Measurements from ENCODE around the gene PIK3AP1. TPM values are rescaled to one million over a fixed set of nuclear protein-coding genes. Genes with fewer than 3 reads are reported as not detected.
A peak's percentile ranks its signal among the peaks of the same experiment; 100 is the strongest.

PIK3AP1 gene
- total RNA-seq, 1 experiment from 2014 or later = 0.32 TPM

DNA sequence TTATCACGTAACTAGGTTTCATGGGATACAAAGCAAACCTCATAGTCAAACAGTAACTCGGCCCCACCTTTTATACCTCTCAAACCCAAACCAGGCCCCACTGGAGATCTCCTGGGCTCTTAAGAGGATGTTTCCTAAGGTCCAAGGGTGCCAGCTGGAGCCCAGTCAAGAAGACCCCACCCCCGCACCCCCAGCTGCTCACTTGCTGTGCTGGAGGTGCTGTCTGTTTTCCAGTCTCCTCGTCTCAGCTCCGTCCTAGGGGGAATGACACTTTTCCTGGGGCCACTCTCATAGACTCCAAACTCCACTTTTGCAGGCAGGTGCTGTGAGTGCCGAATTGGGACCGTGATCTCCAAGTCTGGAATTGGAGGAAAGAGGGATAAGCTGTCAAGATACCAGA, 110.8 kb downstream of the PIK3AP1 start:
- in situ Hi-C loops (cut with HindIII; ENCODE audit: low pct_unique_long_range_greater_than_20kb, low sequenced_read_pairs) = no loop called here
- no peak for DNase-seq (ENCODE audit: low read depth, low spot score)

- DNase-seq (ENCODE audit: low read depth, low spot score) = no peak
- in situ Hi-C loops (cut with HindIII; ENCODE audit: low pct_unique_long_range_greater_than_20kb, low sequenced_read_pairs) = no loop called here
These were observed 111.5 kb downstream of the PIK3AP1 start for GRCh38 chr10:96608805-96609204.

GRCh38 chr10:96608262-96608661, 112.1 kb downstream of the PIK3AP1 start:
- in situ Hi-C loops (cut with HindIII; ENCODE audit: low pct_unique_long_range_greater_than_20kb, low sequenced_read_pairs) = no loop called here
- DNase-seq (ENCODE audit: low read depth, low spot score) = no peak

DNA sequence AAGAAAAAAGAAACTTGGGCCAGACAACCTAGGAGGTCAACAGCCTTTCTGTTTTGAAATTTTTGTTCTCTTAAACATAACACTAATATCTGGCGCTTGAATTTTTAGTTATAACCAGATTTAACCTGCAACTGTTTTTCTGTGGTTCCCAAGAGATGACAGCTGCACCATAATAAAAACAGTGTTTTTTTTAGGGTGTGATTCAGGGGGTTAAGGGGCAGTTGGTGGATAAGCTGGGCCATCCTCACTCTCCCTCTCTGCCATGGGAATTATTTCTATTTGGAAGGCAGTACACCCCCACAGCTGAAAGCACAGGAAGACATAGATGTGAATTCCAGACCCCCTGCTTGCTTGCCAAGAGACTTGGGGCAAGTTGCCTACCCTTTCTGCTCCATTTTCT, 113.4 kb downstream of the PIK3AP1 start:
- in situ Hi-C loops (cut with HindIII; ENCODE audit: low pct_unique_long_range_greater_than_20kb, low sequenced_read_pairs) = no loop called here
- no peak for DNase-seq (ENCODE audit: low read depth, low spot score)

- in situ Hi-C loops (cut with HindIII; ENCODE audit: low pct_unique_long_range_greater_than_20kb, low sequenced_read_pairs) = no loop called here
- no peak for DNase-seq (ENCODE audit: low read depth, low spot score)
These were observed 114.1 kb downstream of the PIK3AP1 start for GRCh38 chr10:96606216-96606615.

DNA sequence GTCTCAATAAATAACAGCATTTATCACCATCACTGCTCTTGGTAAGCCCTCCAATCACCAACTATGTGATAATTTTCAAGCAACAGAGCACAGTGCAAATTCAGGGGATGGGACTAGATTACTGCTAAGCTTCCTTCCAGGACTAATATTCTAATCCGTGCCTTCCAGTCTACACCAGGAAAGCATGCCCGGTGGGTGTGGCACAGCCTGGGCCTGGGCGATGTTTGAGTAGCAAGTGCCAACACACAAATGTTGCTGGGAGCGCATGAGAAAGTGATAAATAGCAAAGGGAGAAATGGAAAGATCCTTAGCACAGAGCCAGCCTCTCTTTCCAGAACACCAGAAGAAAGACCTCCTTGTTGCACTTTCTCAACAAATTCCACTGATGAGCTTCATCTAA, 120.0 kb downstream of the PIK3AP1 start:
- no peak for DNase-seq (ENCODE audit: low read depth, low spot score)
- in situ Hi-C loops (cut with HindIII; ENCODE audit: low pct_unique_long_range_greater_than_20kb, low sequenced_read_pairs) = no loop called here

DNA sequence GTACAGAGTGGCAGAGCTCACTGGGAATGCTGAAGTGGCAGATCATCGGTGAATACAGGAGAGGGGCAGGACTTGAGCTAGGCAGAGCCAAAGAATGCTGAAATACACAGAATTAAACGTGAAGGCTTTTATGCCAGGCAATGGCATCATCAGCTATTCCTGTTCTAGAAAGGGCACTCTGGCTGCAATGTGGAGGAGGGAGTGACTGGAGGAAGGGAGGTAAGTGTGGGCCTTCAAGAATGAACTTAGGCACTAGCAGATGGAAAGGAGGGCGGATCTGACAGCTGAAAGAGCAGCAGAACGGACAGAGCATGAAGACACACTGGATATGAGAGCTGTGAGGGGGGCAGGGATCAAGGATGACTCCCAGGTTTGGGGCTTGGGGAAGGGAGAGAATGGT, 121.5 kb downstream of the PIK3AP1 start:
- in situ Hi-C loops (cut with HindIII; ENCODE audit: low pct_unique_long_range_greater_than_20kb, low sequenced_read_pairs) = no loop called here
- no peak for DNase-seq (ENCODE audit: low read depth, low spot score)

GRCh38 chr10:96596422-96597407, 123.6 kb downstream of the PIK3AP1 start:
- in situ Hi-C loops (cut with HindIII; ENCODE audit: low pct_unique_long_range_greater_than_20kb, low sequenced_read_pairs) = no loop called here
- no peak for DNase-seq (ENCODE audit: low read depth, low spot score)

GRCh38 chr10:96595741-96596140, 124.6 kb downstream of the PIK3AP1 start:
- in situ Hi-C loops (cut with HindIII; ENCODE audit: low pct_unique_long_range_greater_than_20kb, low sequenced_read_pairs) = no loop called here
- DNase-seq (ENCODE audit: low read depth, low spot score) = no peak

- in situ Hi-C loops (cut with HindIII; ENCODE audit: low pct_unique_long_range_greater_than_20kb, low sequenced_read_pairs) = no loop called here
- DNase-seq (ENCODE audit: low read depth, low spot score) = no peak
These were observed 128.4 kb downstream of the PIK3AP1 start for GRCh38 chr10:96591946-96592345.

DNA sequence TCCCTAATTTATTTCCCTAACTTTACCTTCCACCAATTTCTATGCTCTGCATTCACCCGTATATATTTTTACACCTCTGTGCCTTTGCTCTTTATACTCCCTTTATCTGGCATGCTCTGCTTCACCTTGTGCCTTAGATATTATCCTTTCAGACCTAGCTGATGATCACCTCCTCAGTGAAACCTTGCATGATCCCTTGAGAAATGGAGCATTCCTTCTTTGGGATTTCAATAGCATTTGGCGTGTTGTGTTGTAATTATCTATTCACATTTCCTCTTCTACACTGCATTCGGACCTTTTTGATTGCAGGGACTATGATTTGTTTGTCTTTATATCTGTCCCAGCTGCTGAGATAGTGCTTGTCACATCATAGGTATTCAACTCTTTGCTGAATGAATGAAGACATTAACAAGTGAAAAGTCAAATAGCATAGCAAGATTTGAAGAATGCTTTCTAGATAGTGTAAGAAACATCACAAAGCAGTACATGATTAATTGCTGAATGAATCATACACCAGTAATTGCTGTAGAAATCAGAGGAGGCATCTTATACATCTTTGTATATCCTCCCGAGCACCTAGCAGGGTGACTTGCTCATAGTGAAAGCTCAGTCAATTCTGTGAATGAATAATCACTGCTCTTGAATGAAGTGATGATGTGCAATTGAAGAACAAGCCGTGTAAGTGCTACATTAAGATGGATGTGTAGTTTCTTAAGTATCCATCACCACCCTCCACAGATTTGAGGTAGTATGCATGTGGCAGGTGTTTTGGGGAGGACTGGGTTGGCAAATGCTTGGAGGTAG, 131.5 kb downstream of the PIK3AP1 start:
- no peak for DNase-seq (ENCODE audit: low read depth, low spot score)
- in situ Hi-C loops (cut with HindIII; ENCODE audit: low pct_unique_long_range_greater_than_20kb, low sequenced_read_pairs) = no loop called here

GRCh38 chr10:96588060-96588554, 132.2 kb downstream of the PIK3AP1 start:
- no peak for DNase-seq (ENCODE audit: low read depth, low spot score)
- in situ Hi-C loops (cut with HindIII; ENCODE audit: low pct_unique_long_range_greater_than_20kb, low sequenced_read_pairs) = no loop called here

DNA sequence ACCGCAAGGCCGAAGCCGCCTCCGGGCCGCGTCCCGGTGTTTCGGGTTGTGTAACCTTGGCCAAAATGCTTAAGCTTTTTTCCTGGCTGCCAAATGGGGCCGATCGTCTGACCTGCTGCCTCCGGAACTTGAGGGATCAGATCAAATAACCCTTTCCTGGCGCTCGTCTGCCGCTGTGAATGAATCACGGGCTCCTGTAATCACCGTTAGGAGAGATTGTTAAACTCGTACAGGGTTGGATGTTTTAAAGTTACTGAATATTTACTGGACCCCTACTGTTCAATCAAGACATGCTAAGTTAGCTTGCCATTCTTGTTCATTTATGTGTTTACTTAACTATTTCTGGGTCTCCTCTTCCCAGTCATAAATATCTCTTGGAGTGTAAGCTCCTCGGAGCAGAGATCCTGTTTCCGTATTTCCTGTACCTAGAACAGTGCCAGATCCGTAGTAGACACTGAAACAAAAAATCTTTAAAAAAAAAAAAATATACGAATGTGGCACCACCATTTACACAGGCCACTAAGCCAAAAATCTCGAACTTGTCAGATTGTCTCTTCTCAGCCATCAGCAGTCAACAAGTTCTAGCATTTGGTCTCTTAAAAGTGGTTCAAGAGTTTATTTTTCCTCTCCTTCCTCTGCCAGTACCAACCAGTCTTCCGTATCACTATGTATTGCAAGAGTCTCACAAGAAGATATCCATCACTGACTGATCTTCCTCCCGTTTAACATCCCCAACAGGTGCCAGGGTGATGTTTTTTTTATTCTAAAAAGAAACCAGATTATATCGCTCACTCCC, 132.9 kb downstream of the PIK3AP1 start:
- in situ Hi-C loops (cut with HindIII; ENCODE audit: low pct_unique_long_range_greater_than_20kb, low sequenced_read_pairs) = no loop called here
- peak; percentile 49 for DNase-seq (ENCODE audit: low read depth, low spot score)

DNA sequence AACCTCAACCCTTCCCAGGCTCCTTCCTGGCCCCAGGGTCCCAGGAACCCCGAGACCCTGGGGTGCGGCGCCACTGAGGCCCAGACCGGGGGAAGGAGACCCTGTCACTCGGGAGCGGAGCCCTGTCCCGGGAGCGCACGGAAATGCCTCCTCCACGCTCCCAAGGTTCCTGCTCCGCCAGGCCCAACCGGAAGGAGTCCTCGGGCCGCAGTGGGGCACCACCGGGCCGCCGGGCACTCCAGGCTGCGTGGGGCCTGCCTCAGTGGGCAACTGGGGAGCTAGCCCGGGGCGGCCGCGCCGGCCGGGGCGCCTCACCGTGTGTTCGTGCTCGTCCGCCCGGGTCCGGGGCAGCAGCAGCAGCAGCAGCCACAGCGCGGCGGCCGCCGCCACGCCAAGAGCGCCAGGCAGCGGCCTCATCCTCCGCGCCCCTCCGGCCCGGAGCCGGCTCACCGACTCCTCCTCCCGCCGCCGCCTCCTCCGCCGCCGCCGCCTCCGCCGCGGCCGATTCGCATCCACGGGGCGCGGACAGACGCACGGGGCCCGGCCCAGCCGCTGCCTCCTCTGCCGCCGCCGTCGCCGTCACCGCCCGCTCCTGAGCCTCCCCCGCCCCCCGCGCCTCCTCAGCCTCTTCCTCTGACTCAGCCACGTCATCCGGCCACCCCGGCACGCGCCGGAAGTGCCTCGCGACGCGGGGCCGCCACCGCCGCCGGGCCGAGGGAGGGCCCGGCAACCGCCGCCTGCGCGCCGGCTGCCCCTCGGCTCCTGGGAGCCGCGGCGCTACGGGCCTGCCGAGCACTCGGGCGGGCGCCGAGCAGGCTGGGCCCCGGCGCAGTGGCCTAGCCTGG, 133.7 kb downstream of the PIK3AP1 start, which contains the start of gene TM9SF3:
Gene TM9SF3 (minus strand): TSS at position 594 of the 845 bp plus-strand sequence. CDS start 177 bp downstream, at position 417.
- in situ Hi-C loops (cut with HindIII; ENCODE audit: low pct_unique_long_range_greater_than_20kb, low sequenced_read_pairs) = no loop called here
- DNase-seq (ENCODE audit: low read depth, low spot score) = peak; percentile 82

GRCh38 chr10:96585736-96586418, 134.4 kb downstream of the PIK3AP1 start:
- DNase-seq (ENCODE audit: low read depth, low spot score) = no peak
- in situ Hi-C loops (cut with HindIII; ENCODE audit: low pct_unique_long_range_greater_than_20kb, low sequenced_read_pairs) = no loop called here

- in situ Hi-C loops (cut with HindIII; ENCODE audit: low pct_unique_long_range_greater_than_20kb, low sequenced_read_pairs) = no loop called here
- DNase-seq (ENCODE audit: low read depth, low spot score) = no peak
These were observed 135.8 kb downstream of the PIK3AP1 start for GRCh38 chr10:96584474-96584873.
